Left lung (tissue), 10 donors: ENCODE measurements around the gene TSPEAR. TPM values are rescaled to one million over a fixed set of nuclear protein-coding genes. Genes with fewer than 3 reads are reported as not detected.
A peak's percentile ranks its signal among the peaks of the same experiment; 100 is the strongest.

Source experiments
- ATAC-seq: fragments of 200-7000 bp; cut with Tn5 transposase; one replicate; pipeline ENCODE4 v1.9.1; 2020; ENCODE audit warnings: moderate library complexity
- DNase-seq, 4 donors: peaks; one replicate each; pipeline ENCODE4 v3.0.0-alpha.2; 2013 to 2020
- H3K27ac ChIP-seq, 2 donors: fragments of 200-600 bp; sonication (generic) in 1 of 2; one replicate each; pipeline versions ENCODE4 v1.5.0 to v1.8.0; 2020 to 2021
- H3K27me3 ChIP-seq, 2 donors: fragments of 200-600 bp; sonication (generic) in 1 of 2; one replicate each; pipeline versions ENCODE4 v1.5.0 to v1.8.0; 2020 to 2021
- H3K36me3 ChIP-seq, 2 donors: fragments of 200-600 bp; sonication (generic) in 1 of 2; one replicate each; pipeline versions ENCODE4 v1.5.0 to v1.8.0; 2020 to 2021
- H3K4me1 ChIP-seq, 2 donors: fragments of 200-600 bp; one replicate each; pipeline ENCODE4 v1.8.0; 2021
- H3K4me3 ChIP-seq, 2 donors: fragments of 200-600 bp; sonication (generic) in 1 of 2; one replicate each; pipeline versions ENCODE4 v1.5.0 to v1.8.0; 2020 to 2021; ENCODE audit warnings: mild to moderate bottlenecking in 1 of 2
- H3K9me3 ChIP-seq, 2 donors: fragments of 200-600 bp; sonication (generic) in 1 of 2; one replicate each; pipeline versions ENCODE4 v1.5.0 to v1.8.0; 2020 to 2021
- CTCF ChIP-seq, 2 donors: fragments of 200-600 bp; sonication (generic) in 1 of 2; IDR thresholded peaks; one replicate each; pipeline versions ENCODE4 v1.5.0 to v1.8.0; 2021; ENCODE audit warnings: antibody characterized with exemption in 2 of 2
- intact Hi-C, 2 donors: fragments of 100-400 bp; cut with DNase I; formaldehyde crosslinking; loops; one replicate each; pipeline versions ENCODE4 v1.11.2 to v1.14.2; 2022
- polyA plus RNA-seq, 6 donors: library from polyadenylated mRNA; unstranded; fragments of 120-200 nt; gene quantifications; one replicate each; pipeline ENCODE4 v1.2.1, GENCODE V29; 2013; ENCODE audit not compliant: insufficient read length in 6 of 6
- total RNA-seq, 2 donors: library from RNA; stranded (reverse); fragmentation: NEBNext Ultra II Directional; extraction: Animal tissue kit (Norgen Biotek cat#: 25700); gene quantifications; one replicate each; pipeline ENCODE4 v1.2.1, GENCODE V29; 2021
- donor health status: DM: no; HTN: yes; CAD: no.
- donor health status: DM: no; HTN: no; CAD: no.

Gene TSPEAR
- total and polyA plus RNA-seq, 8 donors = 0.10 to 4.7 (median 3.3) TPM

- TF ChIP-seq CTCF (IDR thresholded peaks at IDR 0.05) = no peak
Observed at GRCh38 chr21:44749759-44750674, 38.6 kb upstream of the TSPEAR start.

DNA sequence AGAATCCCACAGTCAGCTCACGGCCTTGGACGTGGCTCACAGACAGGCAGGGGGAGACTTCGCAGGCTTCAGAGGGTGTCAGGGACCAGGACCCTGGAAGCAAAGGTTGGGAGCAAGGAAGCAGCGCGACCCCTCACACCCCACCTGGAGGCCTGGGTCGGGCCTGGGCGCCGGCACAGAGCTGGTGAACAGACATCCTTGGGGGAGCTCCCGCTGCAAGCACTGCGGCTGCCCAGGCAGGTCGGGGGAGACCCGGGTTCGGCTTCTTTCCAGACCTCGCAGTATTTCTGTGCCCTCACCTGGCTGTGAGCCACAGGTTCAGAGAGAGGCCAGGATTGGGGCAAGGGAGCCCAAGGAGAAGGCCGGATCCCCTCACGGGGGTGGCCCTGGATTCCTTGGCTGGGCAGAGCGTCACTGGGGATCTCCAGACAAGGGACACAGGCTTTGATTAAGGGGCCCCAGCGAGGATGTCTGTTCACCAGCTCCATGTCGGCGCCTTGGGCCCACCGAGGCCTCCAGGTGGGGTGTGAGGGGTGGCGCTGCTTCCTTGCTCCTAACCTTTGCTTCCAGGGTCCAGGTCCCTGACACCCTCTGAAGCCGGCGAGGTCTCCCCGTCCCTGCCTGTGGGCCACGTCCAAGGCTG lies 37.9 kb upstream of the TSPEAR start:
- Histone ChIP-seq H3K27me3 (peaks cover 0 to 39% of the 10 kb centered on the region in 2 donors), H3K27ac (no peak overlapping the region), H3K4me1 (no peaks in the 10 kb centered on the region), H3K36me3 (no peaks in the 10 kb centered on the region), H3K4me3 (no peak overlapping the region), H3K9me3 (no peaks in the 10 kb centered on the region)
- ATAC-seq (no peak), DNase-seq (no peak)
- TF ChIP-seq CTCF (IDR thresholded peaks at IDR 0.05) = no peak
- intact Hi-C loops = no loop called here

More at GRCh38 chr21:44749759-44750674, 38.6 kb upstream of the TSPEAR start:
- Histone ChIP-seq H3K36me3 (no peaks in the 10 kb centered on the region), H3K4me1 (no peaks in the 10 kb centered on the region), H3K27me3 (peaks cover 0 to 39% of the 10 kb centered on the region in 2 donors), H3K9me3 (no peaks in the 10 kb centered on the region), H3K4me3 (no peak overlapping the region), H3K27ac (no peak overlapping the region)
- intact Hi-C loops = no loop called here
- ATAC-seq (no peak), DNase-seq (no peak)

DNA sequence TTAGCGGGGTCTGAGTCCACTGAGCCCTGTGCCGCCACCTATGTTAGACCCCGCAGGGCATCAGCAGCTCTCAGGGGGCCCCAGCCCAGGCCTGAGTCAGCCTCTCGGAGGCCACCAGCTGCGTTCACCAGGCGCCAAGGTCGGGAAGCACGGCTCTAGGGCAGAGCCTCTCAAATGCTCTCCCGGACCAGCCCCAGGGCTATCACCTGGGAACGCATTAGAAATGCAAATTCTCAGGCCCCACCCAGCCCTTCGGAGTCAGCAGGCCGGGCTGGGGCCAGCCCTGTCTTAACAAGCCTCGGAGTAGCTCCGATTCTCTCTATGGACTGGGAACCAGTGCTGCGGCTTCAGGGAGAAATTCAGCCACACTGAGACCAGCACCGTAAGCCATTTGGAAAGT lies 37.2 kb upstream of the TSPEAR start:
- DNase-seq (peak in 1 of 4 donors; percentile 65), ATAC-seq (no peak)

GRCh38 chr21:44742418-44743153 lies 31.2 kb upstream of the TSPEAR start:
- ATAC-seq (no peak), DNase-seq (no peak)
- Histone ChIP-seq H3K4me3 (no peak overlapping the region), H3K27ac (no peak overlapping the region), H3K4me1 (no peaks in the 10 kb centered on the region), H3K27me3 (no peaks in the 10 kb centered on the region), H3K9me3 (peaks cover 0 to 27% of the 10 kb centered on the region in 2 donors), H3K36me3 (no peaks in the 10 kb centered on the region)
- intact Hi-C loops = no loop called here
- TF ChIP-seq CTCF (IDR thresholded peaks at IDR 0.05) = no peak

More for the DNA sequence above, 37.2 kb upstream of the TSPEAR start:
- Histone ChIP-seq H3K9me3 (peaks cover 0 to 1% of the 10 kb centered on the region in 2 donors), H3K36me3 (no peaks in the 10 kb centered on the region), H3K4me1 (no peaks in the 10 kb centered on the region), H3K27me3 (peaks cover 0 to 39% of the 10 kb centered on the region in 2 donors), H3K27ac (no peak overlapping the region), H3K4me3 (no peak overlapping the region)
- no peak for TF ChIP-seq CTCF (IDR thresholded peaks at IDR 0.05)
- intact Hi-C loops = no loop called here
